ENCODE measurements around the gene HOXD3.

The HOXD3 gene

GRCh38 chr2:176151442-176152287, 5.4 kb upstream of the HOXD3 start, which contains the start of gene HOXD4:
Gene HOXD4 (plus strand): TSS chr2:176151550. CDS start chr2:176151634, 84 bp downstream.
- no peak for DNase-seq

GRCh38 chr2:176152350-176153181, 4.5 kb upstream of the HOXD3 start:
- DNase-seq: no peak

GRCh38 chr2:176154576-176155252, 2.4 kb upstream of the HOXD3 start:
- no peak for DNase-seq

GRCh38 chr2:176155356-176156044, 1.6 kb upstream of the HOXD3 start:
- no peak for DNase-seq

GRCh38 chr2:176156301-176156806, 753 bp upstream of the HOXD3 start:
- no peak for DNase-seq

- DNase-seq: no peak
Measured at GRCh38 chr2:176157499-176158185, 535 bp downstream of the HOXD3 start.

- no peak for DNase-seq
Measured at GRCh38 chr2:176158186-176158591, 1.1 kb downstream of the HOXD3 start.

- DNase-seq: no peak
Measured at GRCh38 chr2:176158855-176159662, 2.0 kb downstream of the HOXD3 start.

- no peak for DNase-seq
Measured at GRCh38 chr2:176159663-176160250, 2.6 kb downstream of the HOXD3 start.

- no peak for DNase-seq
Measured at GRCh38 chr2:176160251-176160985, 3.3 kb downstream of the HOXD3 start.

GRCh38 chr2:176160986-176161824, 4.1 kb downstream of the HOXD3 start:
- DNase-seq: no peak

GRCh38 chr2:176161825-176162626, 4.9 kb downstream of the HOXD3 start:
- DNase-seq: no peak

- no peak for DNase-seq
Measured at GRCh38 chr2:176162911-176163671, 6.0 kb downstream of the HOXD3 start.

GRCh38 chr2:176163672-176164056, 6.6 kb downstream of the HOXD3 start:
- DNase-seq: no peak

GRCh38 chr2:176164201-176164600, 7.1 kb downstream of the HOXD3 start:
- DNase-seq: no peak

GRCh38 chr2:176164611-176165369, 7.7 kb downstream of the HOXD3 start:
- no peak for DNase-seq
